Right lobe of liver (tissue), 4 donors: Measurements from ENCODE around the gene C17orf100.

ENCODE experiments used
- POLR2A ChIP-seq: fragments of 450-650 bp; IDR thresholded peaks from one replicate; pipeline ENCODE4 v1.6.1; 2017; ENCODE audit warnings: antibody characterized with exemption, mild to moderate bottlenecking
- TF ChIP-seq, protein P1 (sequence below), 4 donors: fragments of 200-600 bp in 3 of 4; fragments of 450-650 bp in 1 of 4; IDR thresholded peaks; one replicate each; pipeline versions ENCODE4 v1.5.1 to v1.8.0; 2016 to 2022; ENCODE audit warnings: antibody characterized with exemption in 4 of 4, mild to moderate bottlenecking in 2 of 4
- donor health status: DM: no; HTN: no; CAD: no.
- donor health status: DM: no; HTN: no; CAD: no.
- donor health status: DM: no; HTN: yes; CAD: no.

DNA sequence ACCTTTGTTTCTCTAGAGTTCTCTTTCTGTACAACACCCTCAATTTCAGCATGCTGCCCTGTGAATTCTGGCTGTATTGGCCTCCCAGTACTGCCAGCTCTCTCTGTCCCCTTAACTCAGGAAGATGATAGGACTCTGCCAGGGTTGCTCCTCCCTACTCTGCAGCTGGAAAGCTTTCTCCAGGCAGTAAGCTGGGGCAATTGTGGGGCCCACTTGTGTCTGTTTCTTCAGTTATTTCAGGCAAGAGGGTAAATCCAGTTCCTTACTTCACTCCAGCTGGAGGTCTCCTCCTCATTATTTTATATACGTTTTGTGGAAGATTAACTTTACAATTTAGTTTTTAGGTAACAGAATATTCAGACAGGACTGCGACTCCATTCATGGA, 9.9 kb downstream of the C17orf100 start:
- TF ChIP-seq, protein P1, sequence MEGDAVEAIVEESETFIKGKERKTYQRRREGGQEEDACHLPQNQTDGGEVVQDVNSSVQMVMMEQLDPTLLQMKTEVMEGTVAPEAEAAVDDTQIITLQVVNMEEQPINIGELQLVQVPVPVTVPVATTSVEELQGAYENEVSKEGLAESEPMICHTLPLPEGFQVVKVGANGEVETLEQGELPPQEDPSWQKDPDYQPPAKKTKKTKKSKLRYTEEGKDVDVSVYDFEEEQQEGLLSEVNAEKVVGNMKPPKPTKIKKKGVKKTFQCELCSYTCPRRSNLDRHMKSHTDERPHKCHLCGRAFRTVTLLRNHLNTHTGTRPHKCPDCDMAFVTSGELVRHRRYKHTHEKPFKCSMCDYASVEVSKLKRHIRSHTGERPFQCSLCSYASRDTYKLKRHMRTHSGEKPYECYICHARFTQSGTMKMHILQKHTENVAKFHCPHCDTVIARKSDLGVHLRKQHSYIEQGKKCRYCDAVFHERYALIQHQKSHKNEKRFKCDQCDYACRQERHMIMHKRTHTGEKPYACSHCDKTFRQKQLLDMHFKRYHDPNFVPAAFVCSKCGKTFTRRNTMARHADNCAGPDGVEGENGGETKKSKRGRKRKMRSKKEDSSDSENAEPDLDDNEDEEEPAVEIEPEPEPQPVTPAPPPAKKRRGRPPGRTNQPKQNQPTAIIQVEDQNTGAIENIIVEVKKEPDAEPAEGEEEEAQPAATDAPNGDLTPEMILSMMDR (IDR thresholded peaks at IDR 0.05): no peak
- no peak for TF ChIP-seq POLR2A
